Spleen (tissue), 7 donors: ENCODE data around the gene ENTPD2.

Source experiments
- CTCF ChIP-seq, 11 experiments: fragments of 200-600 bp in 7 of 11; fragments of 450-650 bp in 4 of 11; sonication (generic) in 4 of 11; IDR thresholded peaks in 8 of 11; conservative IDR thresholded peaks in 3 of 11; 1 replicate in 7 of 11; 2 replicates in 4 of 11; pipeline versions ENCODE4 v1.4.0 to v1.8.0; 2016 to 2021; ENCODE audit warnings: antibody characterized with exemption in 11 of 11, inconsistent platforms in 4 of 11, mild to moderate bottlenecking in 1 of 11
- POLR2AphosphoS5 ChIP-seq, 3 donors: sonication (generic); formaldehyde crosslinking; IDR thresholded peaks; one replicate each; pipeline ENCODE4 v1.5.1; 2017; ENCODE audit warnings: antibody characterized with exemption in 3 of 3
- donor health status: DM: no; HTN: no; CAD: no; lungs with moderate emphysema.
- donor health status: DM: no; HTN: no; CAD: no.
- donor health status: DM: no; HTN: no; CAD: no.

DNA sequence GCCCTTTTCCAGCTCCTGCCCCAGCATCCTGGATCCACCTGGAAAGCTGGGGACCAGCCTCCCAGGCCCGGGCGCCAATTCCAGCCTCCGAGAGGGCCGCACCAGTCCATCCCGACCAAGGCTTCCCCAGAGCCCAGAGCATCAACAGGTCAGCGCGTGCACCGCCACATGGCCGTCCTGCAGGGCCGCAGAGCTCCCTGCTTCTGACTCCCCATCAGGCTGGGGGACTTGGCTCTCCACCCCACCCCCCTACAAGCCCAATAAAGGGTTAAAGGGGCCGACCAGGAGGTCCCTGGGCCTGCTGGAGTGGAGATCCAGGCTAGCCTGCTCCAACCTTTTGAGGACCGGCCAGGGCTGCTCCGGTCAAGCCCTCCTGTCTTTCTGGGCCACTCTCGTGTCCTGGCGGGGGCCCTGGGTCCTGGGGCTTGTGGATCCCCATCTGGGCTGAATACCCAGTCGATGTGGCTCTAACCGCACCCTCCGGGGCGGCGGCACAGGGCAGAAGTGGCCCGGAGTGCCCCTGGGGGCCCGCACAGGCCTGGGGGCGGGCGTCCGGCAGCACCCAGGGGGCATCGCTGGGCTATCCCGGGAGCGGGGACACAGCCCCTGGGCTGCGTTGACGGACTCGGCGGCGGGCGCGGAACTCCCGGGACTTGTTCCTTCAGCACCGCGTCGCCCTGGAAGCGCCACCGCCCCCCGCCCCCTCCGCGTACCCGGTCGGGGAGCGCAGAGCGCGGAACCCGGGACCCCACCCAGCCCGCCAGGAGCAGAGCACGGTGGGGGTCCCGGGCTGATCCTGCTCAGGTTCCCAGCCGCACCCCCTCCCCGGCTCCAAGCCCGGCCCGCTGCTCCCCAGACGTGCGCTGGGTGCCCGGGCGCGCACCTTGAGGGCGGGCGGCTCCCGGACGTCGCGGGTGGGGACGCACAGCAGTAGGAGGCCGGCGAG is 590 bp downstream of the ENTPD2 start:
- TF ChIP-seq CTCF (IDR thresholded peaks at IDR 0.05 in 8 of 11, conservative IDR thresholded peaks at IDR 0.05 in 3 of 11) (no peak), POLR2AphosphoS5 (IDR thresholded peaks at IDR 0.05) (no peak)
